ENCODE measurements around the gene GSTO2.
A peak's percentile ranks its signal among the peaks of the same experiment; 100 is the strongest.

DNA sequence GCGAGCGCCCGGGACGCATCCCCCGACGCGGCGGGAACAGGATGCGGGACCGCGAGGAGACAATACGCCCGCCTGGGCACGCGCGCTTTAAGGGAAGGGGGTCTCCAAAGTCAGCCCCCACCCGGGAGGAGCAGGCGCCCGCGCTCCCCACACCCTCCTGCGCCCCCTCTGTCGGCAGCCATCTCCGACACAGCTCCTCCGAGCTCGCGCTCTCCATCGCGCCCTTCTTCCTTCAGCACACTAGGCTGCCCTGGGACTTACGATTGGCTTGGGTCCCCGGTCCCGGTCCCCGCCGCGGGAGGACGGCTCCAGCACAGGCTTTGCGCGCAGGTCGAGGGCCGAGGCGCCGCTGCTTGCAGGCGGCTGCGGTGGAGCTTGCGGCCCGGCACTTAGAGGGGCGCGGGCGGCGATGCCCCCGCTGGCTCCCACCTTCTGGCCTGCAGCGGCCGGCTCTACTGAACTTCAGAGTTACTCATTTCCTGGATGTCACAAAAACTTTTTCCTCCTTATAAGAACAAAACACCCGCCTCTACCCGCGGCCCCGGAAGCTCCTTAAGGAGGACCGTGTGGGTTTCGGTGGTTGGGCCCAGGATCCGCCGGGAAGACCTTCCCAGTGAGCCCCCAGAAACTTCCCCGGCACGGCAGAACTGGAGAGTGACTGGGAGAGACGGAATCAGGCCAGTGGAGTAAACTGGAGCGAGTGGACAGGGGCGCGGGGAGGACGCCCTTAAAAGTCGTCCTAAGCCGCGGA is 69.2 kb downstream of the GSTO2 start, which contains the start of gene ITPRIP:
- TF ChIP-seq CTCF (conservative IDR thresholded peaks at IDR 0.05 in 1 of 2, IDR thresholded peaks at IDR 0.05 in 1 of 2; ENCODE audit: extremely low read depth in 1 of 2, insufficient read depth in 1 of 2, low read depth in 1 of 2, low read length in 2 of 2) (peak in 1 of 2 donors; percentile 22), EZH2 (IDR thresholded peaks at IDR 0.05; ENCODE audit: borderline replicate concordance, low read length) (no peak)
